GM12872 (cell line): ENCODE data around the gene CCDC167.

Experiments
- TF ChIP-seq, protein P1 (sequence below): IDR thresholded peaks from 3 replicates; pipeline ENCODE4 v1.5.1; 2011; ENCODE audit warnings: low read depth, mild to moderate bottlenecking, low read length, moderate library complexity; ENCODE audit not compliant: insufficient read depth

CCDC167 gene

DNA sequence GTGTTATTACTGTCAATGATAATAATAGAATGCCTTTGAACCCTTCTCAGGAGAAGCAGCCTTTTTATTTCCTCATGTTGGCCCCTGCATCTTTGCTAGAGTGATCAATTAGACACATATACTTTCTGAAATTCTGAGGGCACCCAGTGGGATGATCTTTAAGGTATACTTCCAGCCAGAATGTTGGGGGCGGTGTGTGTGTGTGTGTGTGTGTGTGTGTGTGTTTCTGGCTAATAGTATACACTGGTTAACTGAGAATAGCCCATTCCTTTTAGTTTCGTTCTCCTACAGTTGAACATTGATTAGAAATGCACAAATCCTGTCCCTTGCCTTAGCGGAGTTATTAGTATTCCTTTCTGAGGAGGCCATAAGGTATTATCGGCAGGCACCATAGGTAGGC is 41.7 kb upstream of the CCDC167 start:
- TF ChIP-seq, protein P1, sequence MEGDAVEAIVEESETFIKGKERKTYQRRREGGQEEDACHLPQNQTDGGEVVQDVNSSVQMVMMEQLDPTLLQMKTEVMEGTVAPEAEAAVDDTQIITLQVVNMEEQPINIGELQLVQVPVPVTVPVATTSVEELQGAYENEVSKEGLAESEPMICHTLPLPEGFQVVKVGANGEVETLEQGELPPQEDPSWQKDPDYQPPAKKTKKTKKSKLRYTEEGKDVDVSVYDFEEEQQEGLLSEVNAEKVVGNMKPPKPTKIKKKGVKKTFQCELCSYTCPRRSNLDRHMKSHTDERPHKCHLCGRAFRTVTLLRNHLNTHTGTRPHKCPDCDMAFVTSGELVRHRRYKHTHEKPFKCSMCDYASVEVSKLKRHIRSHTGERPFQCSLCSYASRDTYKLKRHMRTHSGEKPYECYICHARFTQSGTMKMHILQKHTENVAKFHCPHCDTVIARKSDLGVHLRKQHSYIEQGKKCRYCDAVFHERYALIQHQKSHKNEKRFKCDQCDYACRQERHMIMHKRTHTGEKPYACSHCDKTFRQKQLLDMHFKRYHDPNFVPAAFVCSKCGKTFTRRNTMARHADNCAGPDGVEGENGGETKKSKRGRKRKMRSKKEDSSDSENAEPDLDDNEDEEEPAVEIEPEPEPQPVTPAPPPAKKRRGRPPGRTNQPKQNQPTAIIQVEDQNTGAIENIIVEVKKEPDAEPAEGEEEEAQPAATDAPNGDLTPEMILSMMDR, result no peak

DNA sequence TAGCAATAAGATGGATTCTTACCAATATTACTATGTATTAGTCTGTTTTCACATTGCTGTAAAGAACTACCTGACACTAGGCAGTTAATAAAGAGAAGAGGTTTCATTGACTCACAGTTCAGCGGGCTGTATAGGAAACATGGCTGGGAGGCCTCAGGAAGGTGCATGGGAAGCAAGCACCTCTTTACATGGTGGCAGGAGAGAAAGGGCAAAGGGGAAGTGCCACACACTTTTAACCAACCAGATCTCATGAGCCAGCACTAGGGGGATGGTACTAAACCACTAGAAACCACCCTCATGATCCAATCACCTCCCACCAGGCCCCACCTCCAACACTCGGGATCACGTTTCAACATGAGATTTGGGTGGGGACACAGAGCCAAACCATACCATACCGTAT is 40.7 kb upstream of the CCDC167 start:
- TF ChIP-seq, protein P1, result no peak

DNA sequence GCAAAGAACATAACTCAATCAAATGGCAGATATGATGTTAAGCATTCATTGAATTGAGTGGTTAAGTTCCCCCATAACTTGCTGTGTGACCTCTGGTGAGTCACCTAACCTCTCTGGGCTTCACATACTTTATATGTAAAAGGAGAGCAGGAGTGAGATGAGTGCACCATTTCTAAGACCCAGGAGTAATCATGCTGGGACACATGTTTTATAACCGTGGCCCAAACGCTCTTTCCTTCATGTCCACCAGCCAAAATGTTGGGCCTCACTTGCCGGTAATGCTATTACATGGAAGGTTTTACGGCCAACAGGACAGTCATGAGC is 40.3 kb upstream of the CCDC167 start:
- TF ChIP-seq, protein P1, result no peak

DNA sequence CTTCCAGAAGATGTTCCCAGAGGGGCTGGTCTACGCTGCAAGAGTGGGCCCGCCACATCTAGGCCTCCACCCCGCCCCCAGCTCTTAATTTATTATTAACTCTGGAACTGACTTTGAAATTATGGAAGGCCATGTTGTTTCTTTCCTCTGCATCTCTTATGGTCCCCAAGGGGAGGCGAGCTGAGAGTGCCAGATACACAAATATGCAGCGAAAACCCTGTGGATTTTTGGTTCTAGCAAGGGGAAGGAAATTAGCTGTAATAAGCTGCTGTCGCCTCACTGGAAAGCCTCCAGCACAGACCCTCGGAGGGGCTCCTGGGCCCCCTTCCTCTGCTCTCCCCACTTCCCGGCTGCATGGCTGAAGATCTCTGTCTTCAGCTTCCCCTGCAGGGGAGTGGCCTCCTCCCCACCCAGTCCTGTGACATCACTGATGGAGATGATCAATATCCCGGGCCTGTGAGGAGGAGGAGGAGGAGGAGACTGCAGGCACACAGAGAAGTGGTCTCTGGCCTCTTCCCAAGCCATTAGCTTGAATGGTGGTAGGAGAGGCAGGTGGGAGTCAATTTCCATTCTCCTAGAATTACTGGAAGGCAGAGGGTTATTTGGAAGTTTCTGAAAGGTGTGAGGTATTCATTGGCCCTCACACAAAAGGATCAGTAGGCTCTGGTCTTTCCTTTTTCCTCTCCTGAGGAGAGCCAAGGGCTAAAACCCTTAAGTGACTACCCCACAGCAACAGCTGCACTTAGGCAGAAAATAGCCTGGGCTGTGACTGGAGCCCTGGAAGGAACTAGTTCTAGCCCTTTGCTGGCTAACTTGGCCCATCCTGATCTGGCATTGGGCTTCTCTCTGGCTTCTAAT is 39.7 kb upstream of the CCDC167 start:
- TF ChIP-seq, protein P1, result no peak

DNA sequence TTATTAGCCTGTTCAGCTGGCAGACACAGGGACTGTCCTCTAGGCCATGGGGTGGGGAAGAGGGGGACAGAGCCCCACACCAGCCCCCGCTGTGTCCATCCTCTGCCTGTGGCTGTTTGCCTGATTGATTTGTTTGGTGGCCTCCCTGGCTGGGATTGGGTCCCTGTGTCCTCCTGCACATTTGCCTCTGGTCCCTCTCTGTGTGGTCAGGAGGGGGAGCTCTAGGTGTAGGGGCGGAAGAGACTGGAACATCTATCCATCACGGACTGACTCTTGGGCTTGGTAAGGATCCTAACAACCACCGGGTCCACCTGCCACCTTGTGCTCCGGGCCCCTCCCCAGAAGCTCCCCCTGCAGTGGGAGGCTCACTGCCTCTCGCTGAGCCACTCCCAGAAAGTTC is 38.4 kb upstream of the CCDC167 start:
- TF ChIP-seq, protein P1, result peak; percentile 75

DNA sequence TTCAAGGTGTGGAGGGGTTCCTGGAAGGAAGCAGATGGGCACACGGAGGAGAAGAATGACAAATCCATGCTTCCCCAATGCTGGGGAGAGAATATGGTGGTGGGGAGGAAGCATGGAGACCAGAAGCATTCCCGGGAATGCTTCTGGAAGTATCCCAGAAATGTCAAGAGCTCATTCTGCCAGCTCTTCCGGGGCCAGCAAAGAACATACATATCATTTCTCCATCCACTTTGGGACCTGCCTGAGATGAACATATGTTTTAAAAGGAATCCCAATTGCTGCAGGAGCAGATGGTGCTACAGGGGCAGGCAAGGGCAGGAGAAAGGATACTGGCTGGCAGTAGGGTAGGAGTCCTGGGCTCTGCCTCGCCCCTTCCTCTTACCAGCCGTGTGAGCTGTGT is 37.9 kb upstream of the CCDC167 start:
- TF ChIP-seq, protein P1, result no peak

DNA sequence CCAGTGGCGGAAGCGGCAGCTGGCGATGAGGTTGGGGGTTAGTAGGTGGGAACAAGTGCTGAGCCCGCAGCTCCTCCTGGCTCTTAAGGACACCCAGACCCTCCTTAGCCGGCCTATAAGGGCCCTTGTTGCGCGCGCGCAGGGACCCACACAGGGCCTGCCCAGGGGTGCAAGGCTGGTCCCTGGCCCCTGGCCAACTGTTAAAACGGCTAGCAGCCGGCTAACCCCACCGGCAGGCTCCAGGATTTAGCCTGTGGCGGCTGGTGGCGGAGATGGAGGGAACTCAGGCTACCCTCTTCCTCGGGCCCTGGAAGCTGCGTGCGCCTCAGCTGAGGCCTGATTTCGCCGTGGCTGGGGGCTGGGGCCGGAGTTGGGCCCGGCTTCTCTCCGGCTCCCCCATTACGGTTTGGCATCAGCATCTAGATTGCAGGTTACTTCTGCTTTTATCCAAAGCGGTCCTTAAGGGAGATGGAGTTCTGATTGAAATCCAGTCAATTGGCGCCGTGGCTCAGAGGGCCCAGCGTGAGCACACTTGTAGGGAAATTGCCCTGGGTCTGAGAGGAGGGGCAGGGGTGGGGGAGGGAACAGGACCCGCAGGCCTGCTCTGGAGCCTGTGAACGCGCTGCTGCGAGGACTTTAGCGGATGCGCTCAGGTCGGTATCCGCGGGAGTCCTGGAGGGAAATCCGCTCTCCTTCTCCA is 36.9 kb upstream of the CCDC167 start:
- TF ChIP-seq, protein P1, result no peak
